Smooth muscle cell (in vitro differentiated cells): ENCODE results near the gene PLD3. TPM values are rescaled to one million over a fixed set of nuclear protein-coding genes. Genes with fewer than 3 reads are reported as not detected.

Experiments
- DNase-seq: peaks from one replicate; lab custom pipeline; 2025; ENCODE audit not compliant: unreplicated experiment; lab: John Stamatoyannopoulos, UW
- H2AFZ ChIP-seq: fragments of 200-600 bp; sonication (generic); 2 replicates; pipeline ENCODE4 v1.6.0; 2016; ENCODE audit warnings: antibody characterized with exemption, low read depth, mild to moderate bottlenecking
- H3F3A ChIP-seq: fragments of 200-600 bp; sonication (generic); 2 replicates; pipeline ENCODE4 v1.6.0; 2017; ENCODE audit warnings: antibody characterized with exemption, low read depth
- H3K27ac ChIP-seq: fragments of 200-600 bp; sonication (generic); 2 replicates; pipeline ENCODE4 v1.5.1; 2016; ENCODE audit warnings: low read depth, mild to moderate bottlenecking
- H3K27me3 ChIP-seq: fragments of 200-600 bp; sonication (generic); 2 replicates; pipeline ENCODE4 v1.6.1; 2016; ENCODE audit warnings: low read depth, mild to moderate bottlenecking
- H3K36me3 ChIP-seq: fragments of 200-600 bp; sonication (generic); 2 replicates; pipeline ENCODE4 v1.5.1; 2016; ENCODE audit warnings: low read depth
- H3K4me1 ChIP-seq: fragments of 200-600 bp; sonication (generic); 2 replicates; pipeline ENCODE4 v1.5.1; 2016; ENCODE audit warnings: low read depth
- H3K4me2 ChIP-seq: fragments of 200-600 bp; sonication (generic); 2 replicates; pipeline ENCODE4 v1.6.0; 2016; ENCODE audit warnings: mild to moderate bottlenecking
- H3K4me3 ChIP-seq: fragments of 200-600 bp; sonication (generic); 2 replicates; pipeline ENCODE4 v1.5.1; 2016; ENCODE audit warnings: mild to moderate bottlenecking
- H3K79me2 ChIP-seq: fragments of 200-600 bp; sonication (generic); 2 replicates; pipeline ENCODE4 v1.6.0; 2016; ENCODE audit warnings: low read depth, mild to moderate bottlenecking
- H3K9ac ChIP-seq: fragments of 200-600 bp; sonication (generic); 2 replicates; pipeline ENCODE4 v1.6.0; 2016; ENCODE audit warnings: low read depth
- H3K9me3 ChIP-seq: fragments of 200-600 bp; sonication (generic); replicated peaks from 2 replicates; pipeline ENCODE4 v1.5.1; 2016; ENCODE audit warnings: low read depth
- H4K20me1 ChIP-seq: fragments of 200-600 bp; sonication (generic); 2 replicates; pipeline ENCODE4 v1.6.0; 2016; ENCODE audit warnings: low read depth
- CTCF ChIP-seq: fragments of 200-600 bp; sonication (generic); IDR thresholded peaks from 2 replicates; pipeline ENCODE4 v1.5.1; 2017; ENCODE audit warnings: borderline replicate concordance, mild to moderate bottlenecking, antibody characterized with exemption; ENCODE audit not compliant: insufficient read depth, poor library complexity, severe bottlenecking
- WGBS: methylation state at CpG from one replicate; pipeline ENCODE4 v1.1.7; 2016; ENCODE audit warnings: low lambda C conversion rate; 5-methylcytosine and 5-hydroxymethylcytosine counted together
- polyA plus RNA-seq: library from polyadenylated mRNA; unstranded; fragments of >200 nt; fragmentation: Nextera tagmentation; extraction: Ambion mirVana; gene quantifications from 2 replicates; pipeline ENCODE4 v1.2.1, GENCODE V29; 2016
- total RNA-seq: library from RNA; depleted of rRNA; stranded (reverse); fragments of >200 nt; gene quantifications from 2 replicates; pipeline ENCODE4 v1.2.3, GENCODE V29; 2014

Gene PLD3
- total and polyA plus RNA-seq, 2 experiments from 2014 or later: 716 to 1,023 TPM

- Histone ChIP-seq H3K79me2 (no peaks in the 10 kb centered on the region), H3K4me3 (no peak overlapping the region), H3K9ac (no peak overlapping the region), H3K4me2 (no peak overlapping the region), H3K36me3 (no peaks in the 10 kb centered on the region), H3K4me1 (no peaks in the 10 kb centered on the region), H4K20me1 (no peaks in the 10 kb centered on the region), H2AFZ (no peak overlapping the region), H3K9me3 (no peaks in the 10 kb centered on the region), H3K27me3 (no peaks in the 10 kb centered on the region), H3K27ac (no peak overlapping the region), H3F3A (no peaks in the 10 kb centered on the region)
- TF ChIP-seq CTCF: no peak
- WGBS: 100% methylated on average over 2 of the region's 2 CpGs
- no peak for DNase-seq
Observed at GRCh38 chr19:40303765-40304164, 44.7 kb upstream of the PLD3 start.

- Histone ChIP-seq H3K36me3 (no peaks in the 10 kb centered on the region), H3K4me3 (no peak overlapping the region), H3K79me2 (no peaks in the 10 kb centered on the region), H2AFZ (no peak overlapping the region), H3K4me1 (no peaks in the 10 kb centered on the region), H3K9me3 (no peaks in the 10 kb centered on the region), H3K27me3 (no peaks in the 10 kb centered on the region), H3K27ac (no peak overlapping the region), H3K4me2 (no peak overlapping the region), H4K20me1 (no peaks in the 10 kb centered on the region), H3K9ac (no peak overlapping the region), H3F3A (no peaks in the 10 kb centered on the region)
- 65% methylated on average over 4 of the region's 4 CpGs for WGBS
- no peak for DNase-seq
- TF ChIP-seq CTCF: no peak
Observed at GRCh38 chr19:40304306-40304705, 44.2 kb upstream of the PLD3 start.

DNA sequence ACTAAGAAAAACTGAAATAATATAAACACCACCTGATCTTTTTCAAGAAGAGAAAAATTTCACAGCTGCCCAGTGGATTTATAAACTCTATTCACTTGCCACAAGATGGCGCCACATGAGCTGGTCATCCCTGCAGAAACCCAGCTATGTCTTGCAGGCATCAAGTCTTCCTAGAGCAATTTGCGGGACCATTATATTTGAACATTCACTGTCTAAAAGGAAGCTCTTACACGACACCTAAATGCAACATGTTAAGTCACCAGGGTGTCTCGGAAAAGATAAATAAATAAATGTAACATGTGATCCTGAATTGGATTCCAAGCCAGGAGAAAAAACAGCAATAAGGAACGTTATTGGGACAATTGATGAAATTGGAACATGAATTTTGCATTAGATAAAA is 43.1 kb upstream of the PLD3 start:
- H3K4me1 ChIP-seq: no peaks in the 10 kb centered on the region
- H2AFZ ChIP-seq: no peak overlapping the region
- H3K9me3 ChIP-seq: no peaks in the 10 kb centered on the region
- H3K27ac ChIP-seq: no peak overlapping the region
- peak; percentile 3 for DNase-seq
- 24% methylated on average over 5 of the region's 5 CpGs for WGBS
- H3K4me2 ChIP-seq: no peak overlapping the region
- H3K4me3 ChIP-seq: no peak overlapping the region
- TF ChIP-seq CTCF: peak; percentile 82
- no peaks in the 10 kb centered on the region for H3K36me3 ChIP-seq
- no peaks in the 10 kb centered on the region for H3K79me2 ChIP-seq
- H3F3A ChIP-seq: no peaks in the 10 kb centered on the region
- H3K9ac ChIP-seq: no peak overlapping the region
- no peaks in the 10 kb centered on the region for H3K27me3 ChIP-seq
- H4K20me1 ChIP-seq: no peaks in the 10 kb centered on the region

DNA sequence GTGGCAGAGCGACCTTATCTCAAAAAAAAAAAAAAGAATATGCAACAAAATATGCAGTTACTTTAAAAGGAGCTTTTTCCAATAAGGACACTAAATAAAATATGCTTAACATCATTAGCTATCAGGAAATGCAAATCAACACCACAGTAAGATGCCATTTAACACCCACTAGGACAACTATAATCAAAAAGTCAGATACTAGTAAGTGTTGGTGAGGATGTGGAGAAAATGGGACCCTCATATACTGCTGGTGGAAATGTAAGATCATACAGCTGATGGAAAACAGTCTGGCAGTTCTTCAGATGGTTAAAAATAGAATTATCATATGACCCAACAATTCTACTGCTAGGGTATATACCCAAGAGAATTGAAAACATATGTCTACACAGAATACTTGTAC is 38.8 kb upstream of the PLD3 start:
- H3K4me2 ChIP-seq: no peak overlapping the region
- no peaks in the 10 kb centered on the region for H4K20me1 ChIP-seq
- H3K79me2 ChIP-seq: no peaks in the 10 kb centered on the region
- no peak overlapping the region for H3K9ac ChIP-seq
- H3K27ac ChIP-seq: no peak overlapping the region
- no peak overlapping the region for H3K4me3 ChIP-seq
- no peaks in the 10 kb centered on the region for H3F3A ChIP-seq
- no peak overlapping the region for H2AFZ ChIP-seq
- H3K36me3 ChIP-seq: no peaks in the 10 kb centered on the region
- no peaks in the 10 kb centered on the region for H3K9me3 ChIP-seq
- H3K27me3 ChIP-seq: no peaks in the 10 kb centered on the region
- no peak for TF ChIP-seq CTCF
- WGBS: 85% methylated on average over 1 of the region's 1 CpG
- no peak for DNase-seq
- H3K4me1 ChIP-seq: no peaks in the 10 kb centered on the region
